HG03175 (cell line): ENCODE results near the gene CD99L2.
"Not testable (repeated sequence)": the region's sequence is repeated elsewhere in the genome, so short reads cannot be mapped to it uniquely, and the experiment has no call there.

ENCODE experiments used
- ATAC-seq: cut with Tn5 transposase; IDR thresholded peaks from one replicate; pipeline ENCODE4 v1.9.1; 2021; ENCODE audit warnings: mild to moderate bottlenecking, moderate library complexity; ENCODE audit not compliant: unreplicated experiment

The CD99L2 gene

DNA sequence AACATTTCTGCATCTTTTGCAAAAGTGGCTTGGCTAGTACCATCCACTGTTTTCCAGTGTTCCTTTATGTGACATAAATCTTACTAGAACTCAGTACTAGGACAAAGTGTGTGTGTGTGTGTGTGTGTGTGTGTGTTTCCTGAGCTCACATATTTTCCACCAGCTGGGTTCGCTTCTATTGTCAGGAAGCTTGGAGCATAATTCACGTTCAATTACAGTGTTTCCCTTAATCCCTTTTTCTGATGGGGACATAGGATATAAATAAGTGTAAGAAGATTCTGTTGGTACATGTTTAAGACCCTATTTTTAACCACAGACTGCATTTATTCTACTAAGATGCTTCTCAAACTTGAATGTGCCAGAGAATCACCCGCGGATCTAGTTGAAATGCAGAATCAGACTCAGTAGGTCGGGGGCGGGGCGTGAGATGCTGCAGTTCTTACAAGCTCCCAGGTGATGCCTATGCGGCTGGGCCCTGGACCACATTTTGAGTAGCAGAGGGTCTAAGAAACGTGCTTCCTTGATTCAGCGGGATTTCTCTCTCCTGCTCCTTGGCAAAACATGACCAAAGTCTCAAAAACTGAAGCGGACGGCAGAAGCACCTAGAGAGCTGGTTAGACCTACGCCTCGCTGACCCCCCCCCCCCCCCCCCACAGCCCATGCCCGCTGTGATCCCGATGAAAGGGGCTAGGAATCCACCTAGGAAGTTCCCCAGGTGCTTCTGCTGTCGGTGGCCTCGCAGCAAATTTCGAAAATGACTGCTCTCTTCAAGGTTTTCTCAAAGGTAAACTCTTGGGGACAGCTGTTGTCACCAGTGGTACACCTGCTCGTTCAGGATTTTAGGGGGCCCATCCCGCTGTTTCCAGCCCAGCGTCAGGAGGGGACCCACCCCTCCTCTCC, 797 bp downstream of the CD99L2 start:
- peak; percentile 3 for ATAC-seq

DNA sequence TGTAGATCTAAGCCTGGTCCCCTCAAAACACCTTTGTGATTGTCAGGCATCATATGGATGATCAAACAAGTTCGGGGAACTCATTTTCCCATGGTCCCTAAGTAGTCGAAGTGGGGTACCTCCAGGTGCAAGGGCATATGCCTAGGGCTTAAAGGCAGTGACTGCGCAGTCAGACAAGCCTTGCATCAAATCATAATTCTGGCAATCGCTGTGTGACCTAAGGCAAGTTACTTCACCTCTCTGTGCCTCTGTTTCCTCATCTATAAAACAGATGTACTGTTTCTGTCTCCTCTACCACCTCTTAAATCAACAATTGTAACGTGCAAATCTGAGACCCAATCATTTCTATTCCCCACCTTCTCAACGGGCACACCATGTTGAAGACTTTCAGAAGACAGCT, 1.8 kb downstream of the CD99L2 start:
- no peak for ATAC-seq

DNA sequence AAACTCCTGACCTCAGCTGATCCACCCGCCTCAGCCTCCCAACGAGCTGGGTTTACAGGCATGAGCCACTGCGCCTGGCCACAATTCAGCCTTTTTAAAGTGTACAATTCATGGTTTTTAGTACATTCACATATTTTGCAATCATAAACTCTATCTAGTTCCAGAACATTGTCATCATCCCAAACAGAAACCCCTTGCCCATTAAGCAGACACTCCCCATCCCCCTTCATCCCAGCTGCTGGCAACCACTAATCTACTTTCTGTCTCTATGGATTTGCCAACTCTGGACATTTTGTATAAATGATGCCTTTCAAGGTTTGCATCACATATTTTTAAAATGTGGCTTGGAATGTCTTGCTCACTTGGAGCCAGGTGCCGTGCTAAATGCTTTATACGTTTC, 4.5 kb downstream of the CD99L2 start:
- no peak for ATAC-seq

DNA sequence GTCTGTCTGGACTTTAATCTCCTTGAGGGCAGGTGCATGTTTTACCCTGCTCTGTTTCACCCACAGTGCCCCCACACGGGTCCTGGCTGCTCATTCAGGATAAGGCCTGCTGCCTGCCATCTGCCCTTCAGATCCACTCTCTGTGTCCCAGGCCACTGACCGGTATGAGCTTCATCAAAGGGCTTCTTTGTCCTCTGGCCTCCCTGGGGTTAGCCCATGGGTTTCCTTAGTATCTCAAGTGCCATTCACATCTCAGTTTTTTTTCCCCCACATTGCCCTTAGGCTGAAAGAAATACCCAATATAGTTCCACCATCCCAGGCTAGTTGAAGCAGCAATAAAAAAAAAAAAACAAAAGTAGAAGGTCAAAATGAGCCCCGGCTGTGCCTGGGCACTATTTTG, 9.3 kb downstream of the CD99L2 start:
- no peak for ATAC-seq

DNA sequence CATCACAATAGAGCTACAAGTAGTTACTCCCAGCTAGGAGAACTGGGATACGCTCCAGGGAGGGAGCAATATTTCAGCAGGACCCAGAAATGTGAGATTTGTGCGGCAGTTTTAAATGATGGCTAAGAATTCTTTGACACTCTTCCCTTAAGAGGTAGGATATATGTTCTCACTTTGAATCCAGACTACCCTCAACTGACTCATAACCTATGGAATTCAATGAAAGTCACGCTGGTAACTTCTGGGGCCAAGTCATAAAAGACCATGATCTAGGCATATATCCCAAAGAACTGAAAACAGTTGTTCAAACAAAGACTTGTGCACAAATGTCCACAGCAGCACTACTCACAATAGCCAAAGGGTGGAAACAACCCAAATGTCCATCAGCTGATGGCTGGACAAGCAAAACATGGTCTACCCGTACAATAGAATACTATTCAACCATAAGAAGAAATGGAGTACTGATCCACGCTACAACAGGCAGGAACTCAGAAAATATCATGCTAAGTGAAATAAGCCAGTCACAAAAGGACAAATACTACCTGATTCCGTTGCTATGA, 10.5 kb downstream of the CD99L2 start:
- ATAC-seq, result no peak

DNA sequence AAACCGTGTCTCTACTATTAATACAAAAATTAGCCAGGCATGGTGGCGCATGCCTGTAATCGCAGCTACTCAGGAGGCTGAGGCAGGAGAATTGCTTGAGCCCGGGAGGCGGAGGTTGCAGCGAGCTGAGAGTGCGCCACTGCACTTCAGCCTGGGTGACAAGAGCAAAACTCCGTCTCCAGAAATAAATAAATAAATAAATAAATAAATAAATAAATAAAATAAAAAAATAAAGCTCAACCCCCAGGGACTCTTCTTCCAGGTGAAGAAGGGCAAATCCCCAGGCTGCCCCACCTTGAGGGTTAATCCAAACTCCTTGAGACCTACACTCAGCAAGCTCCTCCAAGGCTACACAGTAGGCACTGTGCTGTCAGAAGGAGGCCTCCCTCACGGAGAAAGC, 11.2 kb downstream of the CD99L2 start:
- ATAC-seq, result not testable (repeated sequence)

DNA sequence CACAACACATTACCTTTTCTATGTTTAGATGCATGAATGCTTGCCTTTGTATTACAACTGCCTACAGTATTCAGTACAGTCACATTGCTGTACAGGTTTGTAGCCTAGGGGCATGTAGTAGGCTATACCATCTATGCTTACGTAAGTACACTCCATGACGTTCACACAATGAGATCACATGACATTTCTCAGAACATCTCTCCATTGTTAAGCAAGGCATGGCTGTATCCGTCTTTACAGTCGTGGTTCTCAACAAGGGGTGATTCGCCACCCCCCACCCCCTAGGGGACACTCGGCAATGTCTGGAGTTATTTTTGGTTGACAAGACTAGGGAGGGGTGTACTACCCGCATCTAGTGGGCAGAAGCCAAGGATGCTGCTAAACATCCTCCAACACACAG, 12.1 kb downstream of the CD99L2 start:
- ATAC-seq, result no peak

DNA sequence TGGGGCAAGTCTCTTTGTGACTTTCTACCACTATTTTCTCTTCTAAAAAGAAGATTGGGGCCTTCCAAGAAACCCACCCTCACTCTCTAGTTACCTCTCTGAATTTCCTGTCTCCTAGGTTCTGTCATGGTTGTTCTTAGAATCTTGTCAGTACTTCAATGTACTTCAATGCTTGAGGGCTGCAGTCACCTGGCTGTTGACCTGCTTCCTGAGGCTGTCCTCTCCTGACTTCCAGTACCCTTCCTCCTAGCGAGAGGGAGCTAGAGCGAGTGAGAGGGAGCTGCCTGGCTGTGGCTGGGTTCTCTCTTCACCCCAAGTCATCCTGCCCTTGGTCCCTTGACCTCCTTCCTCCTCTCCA, 17.7 kb downstream of the CD99L2 start:
- no peak for ATAC-seq

DNA sequence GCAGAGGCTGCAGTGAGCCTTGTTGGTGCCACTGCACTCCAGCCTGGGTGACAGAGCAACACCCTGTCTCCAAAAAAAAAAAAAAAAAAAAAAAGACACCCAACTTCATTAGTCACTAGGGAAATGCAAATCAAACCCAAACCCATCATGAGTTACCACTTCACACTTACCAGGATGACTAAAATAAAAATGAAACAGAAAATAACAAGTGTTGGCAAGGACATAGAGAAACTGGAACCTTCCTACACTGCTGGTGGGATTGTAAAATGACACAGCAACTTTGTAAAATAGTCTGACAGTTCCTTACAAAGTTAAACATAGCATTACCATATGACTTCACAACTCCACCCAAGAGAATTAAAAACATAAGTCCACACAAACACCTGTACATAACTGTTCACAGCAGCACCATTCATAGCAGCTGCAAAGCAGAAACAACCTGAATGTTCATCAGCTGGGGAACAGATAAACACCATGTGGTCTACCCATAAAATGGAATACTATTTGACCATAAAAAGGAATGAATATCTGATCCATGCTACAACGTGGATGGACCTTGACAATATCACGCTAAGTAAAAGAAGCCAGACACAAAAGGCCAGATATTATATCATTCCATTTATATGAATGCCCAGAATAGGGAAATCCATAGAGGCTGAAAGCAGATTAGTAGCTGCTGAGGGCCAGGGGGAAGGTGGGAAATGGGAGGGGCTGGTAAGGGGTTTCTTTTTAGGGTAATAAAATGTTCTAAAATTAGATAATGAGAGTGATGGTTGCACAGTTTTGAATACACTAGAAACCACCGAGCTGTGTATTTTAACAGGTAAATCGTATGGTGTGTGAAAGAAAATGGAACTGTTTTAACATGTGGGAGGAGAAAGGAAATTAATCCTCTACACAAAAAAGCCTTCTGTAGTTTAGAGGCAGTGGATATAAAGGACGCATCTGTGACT, 18.3 kb downstream of the CD99L2 start:
- ATAC-seq, result peak; percentile 84

DNA sequence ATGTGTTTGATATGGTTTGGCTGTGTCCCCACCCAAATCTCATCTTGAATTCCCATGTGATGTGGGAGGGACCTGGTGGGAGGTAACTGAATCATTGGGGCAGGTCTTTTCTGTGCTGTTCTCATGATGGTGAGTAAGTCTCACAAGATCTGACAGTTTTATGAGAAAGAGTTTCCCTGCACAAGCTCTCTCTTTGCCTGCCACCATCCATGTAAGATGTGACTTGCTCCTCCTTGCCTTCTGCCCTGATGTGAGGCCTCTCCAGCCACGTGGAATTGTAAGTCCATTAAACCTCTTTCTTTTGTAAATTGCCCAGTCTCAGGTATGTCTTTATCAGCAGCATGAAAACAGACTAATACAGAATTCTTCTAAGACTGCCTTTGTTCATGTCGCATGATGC, 22.8 kb downstream of the CD99L2 start:
- not testable (repeated sequence) for ATAC-seq

DNA sequence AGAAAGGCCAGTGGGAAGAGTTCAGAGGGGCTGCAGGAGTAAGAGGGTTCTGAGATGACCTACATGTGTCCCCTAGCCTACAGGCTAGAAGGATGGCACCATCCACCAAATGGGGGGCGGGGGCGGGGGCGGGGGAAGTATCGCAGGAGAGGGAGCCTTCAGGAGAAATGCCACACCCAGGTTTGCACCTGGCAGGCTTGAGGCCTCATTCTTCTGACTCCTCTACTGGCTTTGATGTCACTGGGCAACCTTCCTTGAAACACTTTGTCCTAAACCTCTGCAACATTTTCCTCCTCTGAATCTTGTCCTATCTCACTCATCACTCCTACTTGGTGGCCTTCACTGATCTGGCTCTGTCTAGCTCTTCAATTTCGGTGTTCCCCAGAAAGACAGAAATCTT, 24.0 kb downstream of the CD99L2 start:
- no peak for ATAC-seq

DNA sequence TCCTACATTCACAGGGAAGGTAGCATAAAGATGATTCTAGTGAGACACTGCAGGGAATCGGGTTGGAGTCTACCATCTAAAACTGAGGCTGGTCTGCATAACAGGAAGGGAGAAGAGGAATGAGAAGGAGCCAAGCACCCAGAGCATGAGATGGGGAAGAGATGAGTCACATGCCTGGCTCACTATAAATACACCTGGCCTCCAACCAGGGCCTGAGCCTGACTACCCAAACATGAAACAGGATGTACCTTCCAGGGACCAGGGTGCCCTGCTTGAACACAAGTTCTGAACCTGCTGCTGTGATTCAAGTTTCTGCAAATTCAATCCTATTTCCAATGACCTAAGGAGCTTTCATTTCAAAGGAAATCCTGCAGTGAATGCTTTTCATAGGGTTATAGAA, 24.9 kb downstream of the CD99L2 start:
- peak; percentile 52 for ATAC-seq

DNA sequence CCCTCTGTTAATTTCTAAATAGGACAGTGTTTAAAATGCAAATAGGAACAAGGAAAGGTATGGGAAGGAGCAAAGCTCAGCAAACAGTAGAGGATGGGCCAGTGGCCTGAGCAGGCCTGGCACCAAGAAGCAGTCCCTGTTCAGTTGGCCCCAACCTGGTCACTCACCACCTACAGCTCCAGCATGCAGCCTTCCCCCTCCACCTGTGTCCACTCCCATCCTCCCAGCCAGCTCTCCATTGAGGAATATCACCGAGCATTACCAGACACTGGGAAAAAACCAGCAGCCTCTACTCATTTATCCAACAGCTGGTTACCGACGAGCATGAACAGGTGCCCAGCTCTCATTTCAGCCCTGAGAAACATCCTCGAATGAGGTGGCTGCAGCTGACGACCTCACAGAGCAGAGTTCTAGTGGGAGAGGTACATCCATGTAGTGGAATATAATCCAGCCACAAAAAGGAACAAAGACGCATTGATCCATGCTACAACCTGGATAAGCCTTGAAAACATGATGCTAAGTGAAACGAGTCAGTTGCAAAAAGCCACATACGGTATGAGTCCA, 25.6 kb downstream of the CD99L2 start:
- ATAC-seq, result no peak

DNA sequence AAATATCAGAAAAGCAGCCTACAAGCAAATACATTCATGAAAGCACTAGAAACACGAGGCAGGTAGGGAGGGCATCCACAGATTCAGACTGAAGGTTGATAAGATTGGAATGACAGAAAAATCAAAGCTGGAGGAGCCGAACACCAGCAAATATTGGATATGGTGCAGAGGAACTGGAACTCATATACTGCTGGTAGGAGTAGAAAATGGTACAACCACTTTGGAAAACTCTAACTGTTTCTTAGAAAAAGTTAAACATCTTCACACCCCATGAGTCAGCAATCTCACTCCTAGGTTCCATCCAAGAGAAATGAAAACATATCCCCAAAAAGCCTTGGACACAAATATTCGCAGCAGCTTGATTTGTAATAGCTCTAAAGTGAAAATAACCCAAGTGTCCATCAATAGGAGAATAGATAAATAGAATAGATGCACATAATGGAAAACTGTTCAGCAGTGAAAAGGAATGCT, 27.1 kb downstream of the CD99L2 start:
- no peak for ATAC-seq

DNA sequence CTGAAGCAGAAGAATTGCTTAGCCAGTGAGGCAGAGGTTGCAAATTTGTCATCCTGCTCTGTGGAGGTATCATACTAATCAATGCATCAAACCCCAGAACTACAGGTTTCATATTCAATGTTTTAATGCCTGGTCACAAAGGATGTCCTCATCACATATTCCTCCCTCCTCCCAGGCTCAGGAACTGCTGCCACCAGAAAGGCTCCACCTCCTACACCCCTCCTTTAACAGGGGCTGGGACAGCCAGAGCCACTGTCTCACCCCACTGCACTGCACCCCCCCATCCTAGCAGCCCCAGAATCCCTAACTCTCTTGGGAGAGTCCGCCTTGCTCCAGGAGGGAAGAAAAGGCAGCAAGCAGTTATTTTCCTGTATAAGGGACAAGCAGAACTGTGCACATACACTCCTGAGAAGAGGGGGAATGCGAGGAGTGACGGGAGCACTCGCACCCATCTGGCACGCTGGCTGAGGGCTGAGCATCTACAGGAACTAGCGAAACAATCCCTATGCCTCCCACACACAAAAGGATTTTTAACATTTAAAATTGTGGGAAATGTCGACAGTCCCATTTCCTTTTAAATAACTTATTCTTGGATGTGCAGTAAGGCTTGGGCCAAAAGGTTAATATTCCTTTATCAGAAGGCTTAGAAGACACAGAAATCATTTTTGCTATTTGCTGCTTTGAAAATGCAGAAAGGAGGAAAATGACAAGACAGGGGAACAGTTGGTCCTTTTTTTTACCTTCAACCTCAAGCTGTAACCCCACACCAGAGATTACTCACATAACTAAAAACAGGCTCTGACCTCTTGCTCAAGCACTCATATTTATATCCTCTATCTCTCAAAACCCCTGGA, 27.8 kb downstream of the CD99L2 start:
- peak; percentile 59 for ATAC-seq

DNA sequence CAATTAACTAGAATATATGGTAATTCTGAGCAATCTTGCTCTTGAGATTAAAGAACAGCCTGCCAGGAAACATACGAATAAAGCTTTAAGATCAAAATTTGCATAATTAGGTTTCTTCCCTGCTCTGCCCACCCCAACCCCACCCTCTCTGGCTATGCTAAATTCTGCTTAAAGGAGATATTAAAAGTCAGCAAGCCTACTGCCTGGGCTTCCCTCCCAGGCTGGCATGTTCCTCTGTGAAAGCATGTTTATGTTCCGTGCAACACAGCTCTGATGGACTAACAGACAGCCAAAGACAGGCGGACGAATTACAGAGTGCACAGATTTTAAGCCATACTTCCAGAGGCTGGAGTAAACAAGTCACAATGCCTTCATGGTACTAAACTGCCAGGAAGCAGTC, 28.4 kb downstream of the CD99L2 start:
- no peak for ATAC-seq

DNA sequence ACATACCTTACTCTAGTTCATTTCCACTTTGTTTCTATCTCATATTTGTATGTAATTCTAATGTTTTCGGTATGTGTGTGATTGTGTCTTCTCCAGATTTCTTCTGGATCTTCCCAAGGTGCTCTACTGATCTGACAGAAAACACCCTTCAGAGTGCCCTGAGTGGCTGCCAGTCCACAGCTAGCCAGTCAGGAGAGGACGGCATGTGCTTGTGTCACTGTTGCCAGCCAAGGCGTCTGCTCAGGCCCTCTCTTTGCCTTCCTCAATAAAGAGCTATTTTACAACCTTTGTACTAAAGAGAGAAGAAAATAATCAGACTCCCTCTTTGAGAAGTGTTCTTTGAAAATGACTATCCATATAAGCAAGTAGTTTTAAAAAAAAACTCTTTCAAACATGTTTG, 29.0 kb downstream of the CD99L2 start:
- ATAC-seq, result no peak

DNA sequence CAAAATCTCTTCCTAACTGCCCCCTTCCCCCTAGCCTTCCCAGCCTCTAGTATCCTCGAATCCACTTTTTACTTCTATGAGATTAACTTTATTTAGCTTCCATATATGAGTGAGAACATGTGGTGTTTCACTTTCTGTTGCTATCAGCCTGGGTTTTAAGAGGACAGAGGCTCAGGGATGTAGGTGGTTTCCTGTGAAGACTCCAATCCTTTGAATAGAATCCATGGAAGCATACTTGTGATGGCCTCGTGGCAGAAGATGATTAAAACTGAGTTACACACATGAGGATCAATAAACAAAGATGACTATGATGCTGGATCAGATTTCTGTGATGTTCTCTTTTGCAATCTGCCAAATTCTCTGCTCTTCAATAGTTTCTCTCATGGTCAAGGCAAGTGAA, 29.8 kb downstream of the CD99L2 start:
- ATAC-seq, result peak; percentile 40

DNA sequence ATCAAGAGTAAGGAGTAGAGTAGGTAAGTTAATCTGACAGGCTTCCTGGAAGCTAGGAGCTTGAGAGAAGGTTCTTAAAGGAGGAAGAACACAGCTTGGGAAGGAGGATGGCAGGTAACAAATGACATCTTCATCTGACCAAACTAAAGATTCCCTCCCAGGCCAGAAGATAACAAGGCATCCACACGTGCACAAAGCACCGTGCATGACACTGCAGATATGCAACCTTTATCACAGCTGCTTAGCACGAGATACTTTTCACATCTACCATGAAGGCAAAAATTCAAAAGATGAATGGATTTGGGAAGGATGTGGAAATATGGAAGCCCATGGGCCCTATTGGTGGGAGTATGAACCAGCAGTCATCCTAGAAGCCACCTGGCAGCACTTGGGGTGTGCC, 34.3 kb downstream of the CD99L2 start:
- no peak for ATAC-seq

DNA sequence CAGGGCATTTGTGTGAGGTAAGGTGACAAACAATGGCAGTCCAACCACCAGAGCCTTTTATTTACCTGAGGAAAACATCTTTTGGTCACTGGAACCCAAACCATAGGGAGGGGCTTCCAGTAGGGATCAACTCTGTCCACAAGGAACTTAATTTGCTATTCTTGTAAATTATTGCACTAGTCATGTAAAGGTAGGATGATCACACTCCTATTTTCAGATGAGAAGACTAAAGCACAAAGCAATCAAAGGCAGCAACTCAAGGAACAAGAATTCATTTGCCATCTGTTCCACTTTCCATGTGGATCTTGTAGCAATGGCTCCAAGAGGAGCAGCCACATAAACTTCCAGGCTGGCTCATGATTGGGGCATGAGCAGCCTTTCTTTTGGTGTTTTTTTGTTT, 35.3 kb downstream of the CD99L2 start:
- ATAC-seq, result no peak
